Measurements from ENCODE around the gene SHC1.
A peak's percentile ranks its signal among the peaks of the same experiment; 100 is the strongest.

Gene SHC1

GRCh38 chr1:154966111-154966510 is 4.4 kb downstream of the SHC1 start:
- TF ChIP-seq TAF1 (IDR thresholded peaks at IDR 0.05; ENCODE audit: borderline replicate concordance, low read depth, low read length) (no peak), POLR2A (IDR thresholded peaks at IDR 0.05; ENCODE audit: low read depth, low read length) (no peak)
- no peak for FAIRE-seq
- no peak for DNase-seq (ENCODE audit: insufficient read length)

GRCh38 chr1:154964359-154964758 is 6.2 kb downstream of the SHC1 start:
- no peak for FAIRE-seq
- no peak for TF ChIP-seq POLR2AphosphoS5 (IDR thresholded peaks at IDR 0.05; ENCODE audit: low read depth, low read length)
- no peak for TF ChIP-seq TAF1 (IDR thresholded peaks at IDR 0.05; ENCODE audit: borderline replicate concordance, low read depth, low read length)
- TF ChIP-seq POLR2A (IDR thresholded peaks at IDR 0.05; ENCODE audit: low read depth, low read length): no peak

GRCh38 chr1:154963643-154964042 is 6.9 kb downstream of the SHC1 start:
- FAIRE-seq (no peak), DNase-seq (ENCODE audit: insufficient read length) (no peak)
- no peak for TF ChIP-seq POLR2AphosphoS5 (IDR thresholded peaks at IDR 0.05; ENCODE audit: low read depth, low read length)

More at GRCh38 chr1:154964359-154964758, 6.2 kb downstream of the SHC1 start:
- no peak for DNase-seq (ENCODE audit: insufficient read length)

- FAIRE-seq: no peak
- DNase-seq (ENCODE audit: insufficient read length): no peak
These were observed 7.7 kb downstream of the SHC1 start for GRCh38 chr1:154962795-154963330.

GRCh38 chr1:154962156-154962749 is 8.3 kb downstream of the SHC1 start:
- TF ChIP-seq POLR2A (IDR thresholded peaks at IDR 0.05; ENCODE audit: low read depth, low read length): no peak
- no peak for DNase-seq (ENCODE audit: insufficient read length)
- FAIRE-seq: peak; percentile 44

More at GRCh38 chr1:154962795-154963330, 7.7 kb downstream of the SHC1 start:
- no peak for TF ChIP-seq POLR2AphosphoS5 (IDR thresholded peaks at IDR 0.05; ENCODE audit: low read depth, low read length)
- no peak for TF ChIP-seq POLR2A (IDR thresholded peaks at IDR 0.05; ENCODE audit: low read depth, low read length)
- no peak for TF ChIP-seq TAF1 (IDR thresholded peaks at IDR 0.05; ENCODE audit: borderline replicate concordance, low read depth, low read length)

- peak; percentile 51; the same call in 1 of the 2 replicates for TF ChIP-seq TAF1 (IDR thresholded peaks at IDR 0.05; ENCODE audit: borderline replicate concordance, low read depth, low read length)
- TF ChIP-seq POLR2A (IDR thresholded peaks at IDR 0.05; ENCODE audit: low read depth, low read length): peak; percentile 90
- TF ChIP-seq POLR2AphosphoS5 (IDR thresholded peaks at IDR 0.05; ENCODE audit: low read depth, low read length): peak; percentile 82
- FAIRE-seq: peak; percentile 90
- DNase-seq (ENCODE audit: insufficient read length): peak; percentile 91
These were observed 9.1 kb downstream of the SHC1 start, which contains the start of gene PYGO2 for GRCh38 chr1:154961207-154962155. PYGO2 (minus strand) TSS chr1:154961782; CDS start chr1:154961576, 206 bp downstream.

DNA sequence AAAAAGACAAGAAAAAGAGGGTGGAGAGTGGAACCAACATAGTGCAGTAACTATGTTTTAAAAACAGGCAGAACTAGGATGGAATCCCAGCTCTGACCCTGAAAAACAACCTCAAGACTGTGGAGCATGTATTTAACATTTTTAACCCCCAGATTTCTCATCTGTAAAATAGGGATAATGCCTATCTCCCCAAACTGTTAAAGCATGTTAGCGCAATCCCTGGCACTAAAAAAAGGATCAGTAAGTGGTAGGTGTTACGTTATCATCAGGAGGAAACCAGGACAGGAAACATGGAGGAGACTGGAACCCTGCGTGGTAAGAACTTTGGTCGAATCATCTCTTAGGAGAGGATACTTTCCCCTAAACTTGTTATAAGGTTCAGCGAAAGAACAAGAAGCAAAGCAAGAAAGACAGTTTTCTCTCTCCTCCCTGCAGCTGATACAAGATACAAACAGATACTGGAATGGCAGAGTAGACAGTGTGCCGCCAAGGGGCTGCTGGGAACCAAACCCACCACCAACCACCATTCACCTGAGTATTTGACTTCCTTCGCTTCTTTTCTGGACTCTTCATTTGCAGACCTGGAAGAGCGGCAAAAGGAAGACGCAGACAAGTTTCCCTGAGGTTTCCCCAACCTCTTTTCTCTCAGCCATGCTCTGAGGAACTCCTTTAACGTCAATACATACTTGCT is 10.0 kb downstream of the SHC1 start:
- no peak for TF ChIP-seq POLR2AphosphoS5 (IDR thresholded peaks at IDR 0.05; ENCODE audit: low read depth, low read length)
- no peak for TF ChIP-seq TAF1 (IDR thresholded peaks at IDR 0.05; ENCODE audit: borderline replicate concordance, low read depth, low read length)
- TF ChIP-seq POLR2A (IDR thresholded peaks at IDR 0.05; ENCODE audit: low read depth, low read length): no peak
- FAIRE-seq: no peak
- no peak for DNase-seq (ENCODE audit: insufficient read length)

GRCh38 chr1:154959426-154959780 is 11.1 kb downstream of the SHC1 start:
- FAIRE-seq (no peak), DNase-seq (ENCODE audit: insufficient read length) (no peak)
- no peak for TF ChIP-seq TAF1 (IDR thresholded peaks at IDR 0.05; ENCODE audit: borderline replicate concordance, low read depth, low read length)
- TF ChIP-seq POLR2AphosphoS5 (IDR thresholded peaks at IDR 0.05; ENCODE audit: low read depth, low read length): no peak
- TF ChIP-seq POLR2A (IDR thresholded peaks at IDR 0.05; ENCODE audit: low read depth, low read length): no peak

- no peak for FAIRE-seq
- TF ChIP-seq POLR2A (IDR thresholded peaks at IDR 0.05; ENCODE audit: low read depth, low read length): no peak
- TF ChIP-seq TAF1 (IDR thresholded peaks at IDR 0.05; ENCODE audit: borderline replicate concordance, low read depth, low read length): no peak
- no peak for TF ChIP-seq POLR2AphosphoS5 (IDR thresholded peaks at IDR 0.05; ENCODE audit: low read depth, low read length)
- no peak for DNase-seq (ENCODE audit: insufficient read length)
These were observed 11.7 kb downstream of the SHC1 start for GRCh38 chr1:154958681-154959425.

DNA sequence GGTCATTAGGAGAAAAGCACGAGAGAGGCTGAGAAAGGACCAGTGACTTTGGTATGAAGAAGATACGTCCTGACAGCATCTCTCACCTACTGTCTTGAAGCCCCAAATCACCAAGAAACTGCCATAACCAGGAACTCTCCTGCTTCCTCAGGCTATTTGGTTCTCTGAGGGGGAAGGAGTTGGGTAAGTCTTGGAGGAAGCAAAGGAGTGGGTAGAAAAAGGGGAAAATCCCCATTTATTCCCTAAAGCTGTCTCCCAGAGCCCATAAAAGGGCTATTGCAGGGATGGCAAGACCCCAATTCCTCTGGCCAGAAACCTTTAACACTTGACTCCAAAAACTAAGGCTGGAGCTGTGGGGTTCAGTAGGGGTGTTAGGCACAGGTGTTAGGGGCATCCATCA is 12.5 kb downstream of the SHC1 start:
- TF ChIP-seq POLR2A (IDR thresholded peaks at IDR 0.05; ENCODE audit: low read depth, low read length): no peak
- TF ChIP-seq POLR2AphosphoS5 (IDR thresholded peaks at IDR 0.05; ENCODE audit: low read depth, low read length): no peak
- no peak for TF ChIP-seq TAF1 (IDR thresholded peaks at IDR 0.05; ENCODE audit: borderline replicate concordance, low read depth, low read length)
- DNase-seq (ENCODE audit: insufficient read length) (no peak), FAIRE-seq (no peak)
